ENCODE measurements around the gene BCL2L13.
A peak's percentile ranks its signal among the peaks of the same experiment; 100 is the strongest.
"Not testable (repeated sequence)": the region's sequence is repeated elsewhere in the genome, so short reads cannot be mapped to it uniquely, and the experiment has no call there.

Gene BCL2L13

GRCh38 chr22:17648569-17648968 is 10.0 kb downstream of the BCL2L13 start:
- H3K36me3 Mint-ChIP-seq (ENCODE audit: low read depth) = peaks cover 11% of the 10 kb centered on the region
- H3K4me3 Mint-ChIP-seq = no peak overlapping the region
- H3K27ac Mint-ChIP-seq = no peak overlapping the region
- no peaks in the 10 kb centered on the region for H3K27me3 Mint-ChIP-seq
- H3K9me3 Mint-ChIP-seq = no peaks in the 10 kb centered on the region
- peaks cover 7% of the 10 kb centered on the region for H3K4me1 Mint-ChIP-seq (ENCODE audit: low read depth)

- Mint-ChIP-seq H3K36me3 (ENCODE audit: low read depth) (peaks cover 21% of the 10 kb centered on the region), H3K27me3 (no peaks in the 10 kb centered on the region), H3K4me1 (ENCODE audit: low read depth) (no peaks in the 10 kb centered on the region), H3K9me3 (no peaks in the 10 kb centered on the region), H3K27ac (no peak overlapping the region), H3K4me3 (no peak overlapping the region)
These were observed 16.7 kb downstream of the BCL2L13 start for GRCh38 chr22:17655289-17655688.

- Mint-ChIP-seq H3K4me3 (no peak overlapping the region), H3K27ac (no peak overlapping the region), H3K36me3 (ENCODE audit: low read depth) (peaks cover 23% of the 10 kb centered on the region), H3K27me3 (no peaks in the 10 kb centered on the region), H3K4me1 (ENCODE audit: low read depth) (no peaks in the 10 kb centered on the region), H3K9me3 (no peaks in the 10 kb centered on the region)
These were observed 18.4 kb downstream of the BCL2L13 start for GRCh38 chr22:17656870-17657395.

DNA sequence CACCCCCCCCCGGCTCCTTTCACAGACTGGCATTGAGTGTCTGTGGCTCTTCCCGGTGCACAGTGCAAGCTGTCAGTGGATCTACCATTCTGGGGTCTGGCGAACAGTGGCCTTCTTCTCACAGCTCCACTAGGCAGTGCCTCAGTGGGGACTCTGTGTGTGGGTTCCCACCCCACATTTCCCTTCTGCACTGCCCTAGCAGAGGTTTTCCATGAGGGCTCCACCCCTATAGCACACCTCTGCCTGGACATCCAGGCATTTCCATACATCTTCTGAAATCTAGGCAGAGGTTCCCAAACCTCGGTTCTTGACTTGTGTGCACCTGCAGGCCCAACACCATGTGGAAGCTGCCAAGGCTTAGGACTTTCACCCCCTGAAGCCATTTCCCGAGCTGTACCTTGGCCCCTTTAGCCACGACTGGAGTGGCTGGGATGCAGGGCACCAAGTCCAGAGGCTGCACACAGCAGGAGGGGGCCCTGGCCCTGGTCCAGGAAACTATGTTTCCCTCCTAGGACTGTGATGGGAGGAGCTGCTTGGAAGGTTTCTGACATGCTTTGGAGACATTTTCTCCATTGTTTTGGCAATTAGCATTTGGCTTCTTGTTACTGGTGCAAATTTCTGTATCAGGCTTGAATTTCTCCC is 26.0 kb downstream of the BCL2L13 start:
- no peaks in the 10 kb centered on the region for H3K9me3 Mint-ChIP-seq
- no peak overlapping the region for H3K4me3 Mint-ChIP-seq
- H3K36me3 Mint-ChIP-seq (ENCODE audit: low read depth) = peaks cover 27% of the 10 kb centered on the region
- H3K27me3 Mint-ChIP-seq = no peaks in the 10 kb centered on the region
- H3K27ac Mint-ChIP-seq = no peak overlapping the region
- peaks cover 3% of the 10 kb centered on the region for H3K4me1 Mint-ChIP-seq (ENCODE audit: low read depth)

GRCh38 chr22:17665248-17665647 is 26.7 kb downstream of the BCL2L13 start:
- Mint-ChIP-seq H3K4me3 (no peak overlapping the region), H3K36me3 (ENCODE audit: low read depth) (peaks cover 32% of the 10 kb centered on the region), H3K4me1 (ENCODE audit: low read depth) (peaks cover 3% of the 10 kb centered on the region), H3K9me3 (no peaks in the 10 kb centered on the region), H3K27me3 (no peaks in the 10 kb centered on the region), H3K27ac (no peak overlapping the region)

GRCh38 chr22:17665854-17666253 is 27.3 kb downstream of the BCL2L13 start:
- Mint-ChIP-seq H3K36me3 (ENCODE audit: low read depth) (peaks cover 36% of the 10 kb centered on the region), H3K27me3 (no peaks in the 10 kb centered on the region)

DNA sequence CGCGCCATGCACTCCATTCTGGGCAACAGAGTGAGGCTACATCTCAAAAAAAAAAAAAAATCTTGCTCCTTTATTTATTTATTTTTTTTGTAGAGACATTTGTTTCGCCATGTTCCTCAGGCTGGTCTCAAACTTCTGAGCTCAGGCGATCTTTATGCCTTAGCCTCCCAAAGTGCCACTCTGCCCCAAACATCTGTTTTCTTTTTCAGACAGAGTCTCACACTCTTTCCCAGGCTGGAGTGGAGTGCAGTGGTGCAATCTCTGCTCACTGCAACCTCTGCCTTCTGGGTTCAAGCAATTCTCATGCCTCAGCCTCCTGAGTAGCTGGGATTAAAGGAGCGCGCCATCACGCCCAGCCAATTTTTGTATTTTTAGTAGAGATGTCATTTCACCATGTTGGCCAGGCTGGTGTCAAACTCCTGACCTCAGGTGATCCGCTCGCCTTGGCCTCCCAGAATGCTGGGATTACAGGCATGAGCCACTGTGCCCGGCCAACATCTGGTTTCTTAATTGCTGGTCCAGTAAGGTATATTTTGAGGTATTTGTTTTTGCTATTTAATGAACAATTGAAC is 33.0 kb downstream of the BCL2L13 start:
- H3K27me3 Mint-ChIP-seq, H3K9me3 Mint-ChIP-seq: not testable (repeated sequence)
- Mint-ChIP-seq H3K4me3 (peak overlapping the region; percentile 15), H3K4me1 (ENCODE audit: low read depth) (peaks cover 37% of the 10 kb centered on the region), H3K36me3 (ENCODE audit: low read depth) (peaks cover 30% of the 10 kb centered on the region), H3K27ac (peak overlapping the region; percentile 70)

More at GRCh38 chr22:17665854-17666253, 27.3 kb downstream of the BCL2L13 start:
- Mint-ChIP-seq H3K9me3 (no peaks in the 10 kb centered on the region), H3K4me3 (no peak overlapping the region), H3K4me1 (ENCODE audit: low read depth) (peaks cover 3% of the 10 kb centered on the region), H3K27ac (no peak overlapping the region)

DNA sequence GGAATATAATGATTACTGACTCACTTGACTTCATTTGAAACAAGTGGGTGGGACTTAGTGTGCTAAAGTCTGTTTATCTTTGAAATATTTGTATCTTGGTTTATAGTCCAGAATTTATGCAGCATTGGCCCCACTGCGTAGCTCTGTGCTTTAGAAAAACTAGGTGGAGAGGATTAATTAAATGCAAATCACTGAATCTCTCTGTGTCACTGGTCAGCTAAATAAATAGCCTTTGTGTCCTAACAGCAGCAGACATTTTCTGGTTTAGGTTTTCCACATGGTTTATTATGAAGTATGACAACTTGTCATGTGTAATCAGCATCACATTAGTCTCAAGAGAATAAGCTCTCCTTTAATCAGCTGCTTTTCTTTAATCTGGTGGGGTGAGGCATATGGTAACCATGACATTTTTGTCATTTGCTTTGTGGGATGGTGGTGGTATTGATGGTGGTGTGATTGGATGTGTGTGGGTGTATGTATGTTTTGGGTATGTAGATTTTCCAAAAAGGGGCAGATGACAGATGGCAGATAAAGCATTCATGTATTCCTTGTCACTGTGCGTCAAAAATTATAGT is 33.9 kb downstream of the BCL2L13 start:
- H3K27ac Mint-ChIP-seq = peak overlapping the region; percentile 93
- H3K27me3 Mint-ChIP-seq = no peaks in the 10 kb centered on the region
- peak overlapping the region; percentile 59 for H3K4me3 Mint-ChIP-seq
- peaks cover 37% of the 10 kb centered on the region for H3K4me1 Mint-ChIP-seq (ENCODE audit: low read depth)
- H3K36me3 Mint-ChIP-seq (ENCODE audit: low read depth) = peaks cover 30% of the 10 kb centered on the region
- H3K9me3 Mint-ChIP-seq = no peaks in the 10 kb centered on the region

DNA sequence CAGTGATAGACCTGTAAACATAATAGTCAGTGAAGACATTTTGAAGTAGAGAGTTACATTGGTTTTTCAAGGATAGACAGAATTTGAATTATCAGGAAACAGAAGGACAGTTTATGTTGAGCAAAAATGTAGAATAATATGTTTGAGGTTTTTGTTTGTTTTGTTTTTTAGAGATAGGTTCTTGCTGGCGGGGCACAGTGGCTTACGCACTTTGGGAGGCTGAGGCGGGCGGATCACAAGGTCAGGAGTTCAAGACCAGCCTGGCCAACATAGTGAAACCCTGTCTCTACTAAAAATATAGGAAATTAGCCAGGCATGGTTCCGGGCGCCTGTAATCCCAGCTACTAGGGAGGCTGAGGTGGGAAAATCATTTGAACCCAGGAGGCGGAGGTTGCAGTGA is 35.6 kb downstream of the BCL2L13 start:
- peak overlapping the region; percentile 63 for H3K27ac Mint-ChIP-seq
- no peaks in the 10 kb centered on the region for H3K9me3 Mint-ChIP-seq
- H3K36me3 Mint-ChIP-seq (ENCODE audit: low read depth) = peaks cover 37% of the 10 kb centered on the region
- H3K27me3 Mint-ChIP-seq = no peaks in the 10 kb centered on the region
- H3K4me3 Mint-ChIP-seq = no peak overlapping the region
- peaks cover 37% of the 10 kb centered on the region for H3K4me1 Mint-ChIP-seq (ENCODE audit: low read depth)

GRCh38 chr22:17675584-17675983 is 37.0 kb downstream of the BCL2L13 start:
- Mint-ChIP-seq H3K4me1 (ENCODE audit: low read depth) (peaks cover 37% of the 10 kb centered on the region), H3K27ac (no peak overlapping the region), H3K27me3 (no peaks in the 10 kb centered on the region), H3K4me3 (no peak overlapping the region), H3K36me3 (ENCODE audit: low read depth) (peaks cover 29% of the 10 kb centered on the region), H3K9me3 (no peaks in the 10 kb centered on the region)

DNA sequence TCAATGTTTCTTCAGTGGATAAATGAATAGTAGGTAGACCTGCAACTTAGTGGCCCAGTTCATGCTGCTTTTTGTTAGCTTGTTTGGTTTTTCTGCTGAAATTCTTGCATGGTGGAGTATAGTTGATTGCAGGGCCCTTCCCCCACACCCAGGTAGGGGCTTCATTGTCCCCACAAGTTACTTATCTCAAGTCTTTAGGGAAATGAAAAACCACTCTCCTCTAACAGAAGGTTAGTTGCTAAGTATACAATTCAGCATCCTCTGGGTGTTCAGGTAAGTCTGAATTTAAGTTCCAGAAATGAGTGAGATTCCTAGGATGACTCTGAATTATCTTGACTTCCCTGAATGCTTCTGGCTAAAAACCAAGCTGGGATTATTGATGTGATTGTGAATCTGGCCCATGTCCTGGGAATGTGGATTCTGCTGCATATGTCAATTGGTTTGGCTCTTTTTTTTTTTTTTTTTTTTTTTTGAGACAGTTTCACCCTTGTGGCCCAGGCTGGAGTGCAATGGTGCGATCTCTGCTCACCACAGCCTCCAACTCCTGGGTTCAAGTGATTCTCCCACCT is 40.3 kb downstream of the BCL2L13 start:
- H3K27me3 Mint-ChIP-seq = no peaks in the 10 kb centered on the region
- H3K36me3 Mint-ChIP-seq (ENCODE audit: low read depth) = peaks cover 25% of the 10 kb centered on the region
- no peak overlapping the region for H3K27ac Mint-ChIP-seq
- no peak overlapping the region for H3K4me3 Mint-ChIP-seq
- H3K4me1 Mint-ChIP-seq (ENCODE audit: low read depth) = peaks cover 13% of the 10 kb centered on the region
- H3K9me3 Mint-ChIP-seq = no peaks in the 10 kb centered on the region

- H3K4me1 Mint-ChIP-seq (ENCODE audit: low read depth) = no peaks in the 10 kb centered on the region
- H3K36me3 Mint-ChIP-seq (ENCODE audit: low read depth) = peaks cover 13% of the 10 kb centered on the region
- no peak overlapping the region for H3K27ac Mint-ChIP-seq
- no peaks in the 10 kb centered on the region for H3K9me3 Mint-ChIP-seq
- no peak overlapping the region for H3K4me3 Mint-ChIP-seq
- H3K27me3 Mint-ChIP-seq = no peaks in the 10 kb centered on the region
These were observed 45.7 kb downstream of the BCL2L13 start for GRCh38 chr22:17684245-17684644.

DNA sequence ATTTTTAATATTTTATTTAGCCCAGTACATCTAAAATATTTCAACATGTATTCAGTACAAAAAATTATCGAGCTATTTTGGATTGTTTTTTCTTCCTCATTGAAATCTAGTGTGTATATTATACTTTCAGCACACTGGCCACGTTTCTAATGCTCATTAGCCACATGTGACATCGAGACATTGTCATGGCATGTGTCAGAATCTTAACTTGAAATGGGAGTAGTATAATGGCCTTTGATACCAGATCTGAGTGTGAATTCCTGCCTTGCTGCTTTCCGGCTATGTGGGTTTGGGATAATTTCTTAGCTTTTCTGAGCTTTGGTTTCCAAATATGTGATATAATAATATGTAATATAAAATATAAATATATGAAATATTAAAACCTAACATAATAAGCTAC is 54.3 kb downstream of the BCL2L13 start:
- Mint-ChIP-seq H3K36me3 (ENCODE audit: low read depth) (peaks cover 28% of the 10 kb centered on the region), H3K27ac (no peak overlapping the region), H3K9me3 (no peaks in the 10 kb centered on the region), H3K4me3 (no peak overlapping the region), H3K27me3 (no peaks in the 10 kb centered on the region), H3K4me1 (ENCODE audit: low read depth) (no peaks in the 10 kb centered on the region)

GRCh38 chr22:17694193-17694592 is 55.6 kb downstream of the BCL2L13 start:
- peaks cover 28% of the 10 kb centered on the region for H3K36me3 Mint-ChIP-seq (ENCODE audit: low read depth)
- no peaks in the 10 kb centered on the region for H3K9me3 Mint-ChIP-seq
- H3K27me3 Mint-ChIP-seq = no peaks in the 10 kb centered on the region
- H3K4me1 Mint-ChIP-seq (ENCODE audit: low read depth) = peaks cover 4% of the 10 kb centered on the region
- no peak overlapping the region for H3K27ac Mint-ChIP-seq
- no peak overlapping the region for H3K4me3 Mint-ChIP-seq

- H3K4me3 Mint-ChIP-seq = no peak overlapping the region
- no peak overlapping the region for H3K27ac Mint-ChIP-seq
- no peaks in the 10 kb centered on the region for H3K27me3 Mint-ChIP-seq
- no peaks in the 10 kb centered on the region for H3K9me3 Mint-ChIP-seq
- peaks cover 32% of the 10 kb centered on the region for H3K36me3 Mint-ChIP-seq (ENCODE audit: low read depth)
- peaks cover 4% of the 10 kb centered on the region for H3K4me1 Mint-ChIP-seq (ENCODE audit: low read depth)
These were observed 56.2 kb downstream of the BCL2L13 start for GRCh38 chr22:17694752-17695151.
